Erythroblast (primary cell): Measurements from ENCODE around the gene FIBCD1.

Experiments
- GATA1 ChIP-seq: IDR thresholded peaks from 2 replicates; pipeline ENCODE4 v1.6.1; 2011; ENCODE audit warnings: low read depth, mild to moderate bottlenecking, control low read depth, low read length, moderate library complexity
- POLR2A ChIP-seq: IDR thresholded peaks from 2 replicates; pipeline ENCODE4 v1.6.1; 2011; ENCODE audit warnings: mild to moderate bottlenecking, low read length

DNA sequence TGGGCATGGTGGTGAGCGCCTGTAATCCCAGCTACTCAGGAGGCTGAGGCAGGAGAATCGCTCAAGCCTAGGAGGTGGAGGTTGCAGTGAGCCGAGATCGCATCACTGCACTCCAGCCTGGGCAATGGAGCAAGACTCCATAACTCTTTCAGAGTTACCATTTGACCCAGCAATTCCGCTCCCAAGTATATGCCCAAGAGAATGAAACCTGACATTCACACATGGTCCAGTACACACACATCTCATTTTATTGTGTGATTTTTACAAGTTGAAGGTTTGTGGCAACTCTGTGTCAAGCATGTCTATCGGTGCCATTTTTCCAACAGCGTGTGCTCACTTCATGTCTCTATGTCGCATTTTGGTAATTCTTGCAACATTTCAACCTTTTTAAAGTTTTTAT, 24.9 kb upstream of the FIBCD1 start:
- TF ChIP-seq POLR2A, result no peak
- TF ChIP-seq GATA1, result no peak
